ENCODE results near the gene HSPD1. TPM values are rescaled to one million over a fixed set of nuclear protein-coding genes. Genes with fewer than 3 reads are reported as not detected.

HSPD1 gene
- total RNA-seq (143 TPM), polyA plus RNA-seq (158 TPM)

GRCh38 chr2:197499594-197500502 lies at the start of gene HSPD1, which contains the start of gene HSPE1:
TSS of gene HSPD1 (minus strand) at chr2:197499840. CDS start at chr2:197498848, 992 bp downstream.
TSS of gene HSPE1 (plus strand) at chr2:197500379. CDS start at chr2:197500437, 58 bp downstream.
- Histone ChIP-seq H3K36me3 (ENCODE audit: insufficient read depth) (peaks cover 5% of the 10 kb centered on the region), H3K4me1 (ENCODE audit: insufficient read depth) (no peaks in the 10 kb centered on the region), H3K4me3 (ENCODE audit: low read depth, low read length) (peak within 1 kb of the TSS; percentile 89), H3K27ac (ENCODE audit: low read depth) (peak within 1 kb of the TSS; percentile 94)
- under 1% methylated on average over 104 of the region's 104 CpGs for WGBS
- peak; percentile 100 for DNase-seq (ENCODE audit: extremely low spot score)

GRCh38 chr2:197548582-197548981 lies 48.9 kb upstream of the HSPD1 start:
- H3K27ac ChIP-seq (ENCODE audit: low read depth), result no peak overlapping the region
- peaks cover 5% of the 10 kb centered on the region for H3K36me3 ChIP-seq (ENCODE audit: insufficient read depth)
- no peak overlapping the region for H3K4me3 ChIP-seq (ENCODE audit: low read depth, low read length)
- WGBS, result 95% methylated on average over 5 of the region's 5 CpGs
- DNase-seq (ENCODE audit: extremely low spot score), result no peak
- H3K4me1 ChIP-seq (ENCODE audit: insufficient read depth), result no peaks in the 10 kb centered on the region

- DNase-seq (ENCODE audit: extremely low spot score), result no peak
- 88% methylated on average over 5 of the region's 5 CpGs for WGBS
- Histone ChIP-seq H3K36me3 (ENCODE audit: insufficient read depth) (peaks cover 4% of the 10 kb centered on the region), H3K27ac (ENCODE audit: low read depth) (no peak overlapping the region), H3K4me1 (ENCODE audit: insufficient read depth) (no peaks in the 10 kb centered on the region), H3K4me3 (ENCODE audit: low read depth, low read length) (no peak overlapping the region)
Measured at GRCh38 chr2:197547163-197547900, 47.7 kb upstream of the HSPD1 start.

- Histone ChIP-seq H3K4me3 (ENCODE audit: low read depth, low read length) (no peak overlapping the region), H3K27ac (ENCODE audit: low read depth) (no peak overlapping the region), H3K4me1 (ENCODE audit: insufficient read depth) (no peaks in the 10 kb centered on the region), H3K36me3 (ENCODE audit: insufficient read depth) (peaks cover 2% of the 10 kb centered on the region)
- 94% methylated on average over 3 of the region's 3 CpGs for WGBS
- no peak for DNase-seq (ENCODE audit: extremely low spot score)
Measured at GRCh38 chr2:197543206-197543605, 43.6 kb upstream of the HSPD1 start.

- H3K36me3 ChIP-seq (ENCODE audit: insufficient read depth), result peaks cover 5% of the 10 kb centered on the region
- no peak overlapping the region for H3K4me3 ChIP-seq (ENCODE audit: low read depth, low read length)
- WGBS, result 84% methylated on average over 1 of the region's 1 CpG
- H3K4me1 ChIP-seq (ENCODE audit: insufficient read depth), result no peaks in the 10 kb centered on the region
- no peak overlapping the region for H3K27ac ChIP-seq (ENCODE audit: low read depth)
- DNase-seq (ENCODE audit: extremely low spot score), result no peak
Measured at GRCh38 chr2:197539734-197540133, 40.1 kb upstream of the HSPD1 start.

- 54% methylated on average over 2 of the region's 2 CpGs for WGBS
- Histone ChIP-seq H3K4me3 (ENCODE audit: low read depth, low read length) (no peak overlapping the region), H3K4me1 (ENCODE audit: insufficient read depth) (no peaks in the 10 kb centered on the region), H3K27ac (ENCODE audit: low read depth) (no peak overlapping the region), H3K36me3 (ENCODE audit: insufficient read depth) (peaks cover 2% of the 10 kb centered on the region)
- no peak for DNase-seq (ENCODE audit: extremely low spot score)
Measured at GRCh38 chr2:197538412-197538811, 38.8 kb upstream of the HSPD1 start.

- Histone ChIP-seq H3K36me3 (ENCODE audit: insufficient read depth) (no peaks in the 10 kb centered on the region), H3K4me1 (ENCODE audit: insufficient read depth) (no peaks in the 10 kb centered on the region), H3K4me3 (ENCODE audit: low read depth, low read length) (peak overlapping the region; percentile 83), H3K27ac (ENCODE audit: low read depth) (no peak overlapping the region)
- DNase-seq (ENCODE audit: extremely low spot score), result no peak
- WGBS, result 48% methylated on average over 2 of the region's 2 CpGs
Measured at GRCh38 chr2:197517150-197517549, 17.5 kb upstream of the HSPD1 start.

GRCh38 chr2:197516393-197516761 lies 16.7 kb upstream of the HSPD1 start:
- Histone ChIP-seq H3K36me3 (ENCODE audit: insufficient read depth) (no peaks in the 10 kb centered on the region), H3K4me1 (ENCODE audit: insufficient read depth) (no peaks in the 10 kb centered on the region), H3K27ac (ENCODE audit: low read depth) (peak overlapping the region; percentile 85), H3K4me3 (ENCODE audit: low read depth, low read length) (peak overlapping the region; percentile 83)
- under 1% methylated on average over 17 of the region's 17 CpGs for whole genome bisulfite sequencing
- no peak for DNase-seq (ENCODE audit: extremely low spot score)

- DNase-seq (ENCODE audit: extremely low spot score), result peak; percentile 87
- Histone ChIP-seq H3K36me3 (ENCODE audit: insufficient read depth) (no peaks in the 10 kb centered on the region), H3K4me1 (ENCODE audit: insufficient read depth) (no peaks in the 10 kb centered on the region), H3K27ac (ENCODE audit: low read depth) (peak within 1 kb of the TSS; percentile 85), H3K4me3 (ENCODE audit: low read depth, low read length) (peak within 1 kb of the TSS; percentile 83)
- under 1% methylated on average over 66 of the region's 66 CpGs for WGBS
Measured at GRCh38 chr2:197515739-197516392, 16.2 kb upstream of the HSPD1 start, which contains the start of gene MOB4. TSS of gene MOB4 (plus strand) at chr2:197516066. CDS start at chr2:197516087, 21 bp downstream.

GRCh38 chr2:197515315-197515738 lies 15.7 kb upstream of the HSPD1 start:
- DNase-seq (ENCODE audit: extremely low spot score), result peak; percentile 37
- Histone ChIP-seq H3K27ac (ENCODE audit: low read depth) (peak overlapping the region; percentile 71), H3K4me3 (ENCODE audit: low read depth, low read length) (peak overlapping the region; percentile 83), H3K4me1 (ENCODE audit: insufficient read depth) (no peaks in the 10 kb centered on the region), H3K36me3 (ENCODE audit: insufficient read depth) (no peaks in the 10 kb centered on the region)
- under 1% methylated on average over 16 of the region's 16 CpGs for WGBS

- WGBS, result 59% methylated on average over 3 of the region's 3 CpGs
- no peak for DNase-seq (ENCODE audit: extremely low spot score)
- peak overlapping the region; percentile 83 for H3K4me3 ChIP-seq (ENCODE audit: low read depth, low read length)
- peak overlapping the region; percentile 38 for H3K27ac ChIP-seq (ENCODE audit: low read depth)
- no peaks in the 10 kb centered on the region for H3K36me3 ChIP-seq (ENCODE audit: insufficient read depth)
- no peaks in the 10 kb centered on the region for H3K4me1 ChIP-seq (ENCODE audit: insufficient read depth)
Measured at GRCh38 chr2:197514754-197515153, 15.1 kb upstream of the HSPD1 start.

- Histone ChIP-seq H3K4me3 (ENCODE audit: low read depth, low read length) (no peak overlapping the region), H3K36me3 (ENCODE audit: insufficient read depth) (no peaks in the 10 kb centered on the region), H3K27ac (ENCODE audit: low read depth) (no peak overlapping the region), H3K4me1 (ENCODE audit: insufficient read depth) (no peaks in the 10 kb centered on the region)
- 88% methylated on average over 5 of the region's 5 CpGs for WGBS
- DNase-seq (ENCODE audit: extremely low spot score), result no peak
Measured at GRCh38 chr2:197513915-197514314, 14.3 kb upstream of the HSPD1 start.

- no peaks in the 10 kb centered on the region for H3K4me1 ChIP-seq (ENCODE audit: insufficient read depth)
- H3K36me3 ChIP-seq (ENCODE audit: insufficient read depth), result no peaks in the 10 kb centered on the region
- no peak overlapping the region for H3K27ac ChIP-seq (ENCODE audit: low read depth)
- H3K4me3 ChIP-seq (ENCODE audit: low read depth, low read length), result no peak overlapping the region
- DNase-seq (ENCODE audit: extremely low spot score), result no peak
- 93% methylated on average over 5 of the region's 5 CpGs for WGBS
Measured at GRCh38 chr2:197506658-197507057, 7.0 kb upstream of the HSPD1 start.
